Activated B cell treated with CpG ODN at 0.5 μM for 24 hours (primary cell): ENCODE measurements around the gene USPL1. TPM values are rescaled to one million over a fixed set of nuclear protein-coding genes. Genes with fewer than 3 reads are reported as not detected.

Source experiments
- ATAC-seq: fragments of 200-7000 bp; cut with Tn5 transposase; one replicate; pipeline ENCODE4 v1.10.0; 2021; ENCODE audit warnings: low read depth, mild to moderate bottlenecking, moderate library complexity
- CTCF ChIA-PET: fragments of 350-600 bp; sonication (Branson Sonifier 250); formaldehyde crosslinking; loops from one replicate; lab custom pipeline; 2021; ENCODE audit warnings: antibody characterized with exemption; lab: Charles Lee
- POLR2A ChIA-PET: fragments of 350-600 bp; sonication (Branson Sonifier 250); formaldehyde crosslinking; loops from one replicate; lab custom pipeline; 2021; ENCODE audit warnings: antibody characterized with exemption; lab: Charles Lee
- DNase-seq: peaks from one replicate; pipeline ENCODE4 v3.0.0; 2022
- H3K27ac Mint-ChIP-seq: one replicate; pipeline ENCODE4 v1.8.0; 2020; ENCODE audit warnings: mixed read lengths
- H3K27me3 Mint-ChIP-seq: one replicate; pipeline ENCODE4 v1.8.0; 2021; ENCODE audit warnings: mixed read lengths
- H3K36me3 Mint-ChIP-seq: one replicate; pipeline ENCODE4 v1.8.0; 2021; ENCODE audit warnings: low read depth, mixed read lengths
- H3K4me1 Mint-ChIP-seq: one replicate; pipeline ENCODE4 v1.8.0; 2021; ENCODE audit warnings: mixed read lengths
- H3K4me3 Mint-ChIP-seq: one replicate; pipeline ENCODE4 v1.8.0; 2020; ENCODE audit warnings: mild to moderate bottlenecking, mixed read lengths
- H3K9me3 Mint-ChIP-seq: one replicate; pipeline ENCODE4 v1.8.0; 2020; ENCODE audit warnings: mixed read lengths
- CTCF ChIP-seq: fragments of 200-600 bp; IDR thresholded peaks from one replicate; pipeline ENCODE4 v1.8.0; 2022; ENCODE audit warnings: antibody characterized with exemption, mild to moderate bottlenecking
- intact Hi-C: fragments of 100-400 bp; cut with micrococcal nuclease; formaldehyde crosslinking; loops from one replicate; pipeline ENCODE4 v1.15.1; 2024
- total RNA-seq: library from RNA; stranded (reverse); gene quantifications from 2 replicates; pipeline ENCODE4 v1.2.3, GENCODE V29; 2022

The USPL1 gene
- total RNA-seq, 1 donor from 2014 or later, result 33.6 TPM

- ChIA-PET POLR2A (interaction anchor here (1.0 to 1.2 kb wide), 2 partner anchors 12 to 40 kb away, joined by 3 to 4 read pairs; no protein-coding TSS in a partner anchor), CTCF (no interaction called here)
- DNase-seq (no peak), ATAC-seq (no peak)
- H3K36me3 Mint-ChIP-seq, result peaks cover 52% of the 10 kb centered on the region
- intact Hi-C loops, result no loop called here
- H3K27ac Mint-ChIP-seq, result no peak overlapping the region
- no peak overlapping the region for H3K4me3 Mint-ChIP-seq
- H3K27me3 Mint-ChIP-seq, result no peaks in the 10 kb centered on the region
- TF ChIP-seq CTCF, result no peak
- H3K9me3 Mint-ChIP-seq, result no peaks in the 10 kb centered on the region
- peaks cover 40% of the 10 kb centered on the region for H3K4me1 Mint-ChIP-seq
Measured at GRCh38 chr13:30623392-30623791, 5.7 kb downstream of the USPL1 start.

GRCh38 chr13:30624630-30625029 is 6.9 kb downstream of the USPL1 start:
- intact Hi-C loops, result no loop called here
- Mint-ChIP-seq H3K27me3 (no peaks in the 10 kb centered on the region), H3K4me3 (no peak overlapping the region), H3K27ac (peak overlapping the region; percentile 19), H3K4me1 (peaks cover 49% of the 10 kb centered on the region), H3K36me3 (peaks cover 62% of the 10 kb centered on the region), H3K9me3 (no peaks in the 10 kb centered on the region)
- POLR2A ChIA-PET, result interaction anchor here (0.6 kb wide), 1 partner anchor 114 kb away, joined by 3 read pairs; no protein-coding TSS in a partner anchor
- DNase-seq, result no peak
- ATAC-seq, result no peak
- no peak for TF ChIP-seq CTCF
- CTCF ChIA-PET, result no interaction called here

GRCh38 chr13:30629527-30629926 is 11.8 kb downstream of the USPL1 start:
- H3K4me3 Mint-ChIP-seq, result no peak overlapping the region
- ChIA-PET POLR2A (interaction anchor here (0.6 to 3.1 kb wide), 3 partner anchors 12 to 56 kb away, joined by 3 to 15 read pairs (median 5); partner anchors contain the start of gene USPL1), CTCF (interaction anchor here (1.0 kb wide), 1 partner anchor 497 kb away, joined by 3 read pairs; no protein-coding TSS in a partner anchor)
- no peaks in the 10 kb centered on the region for H3K27me3 Mint-ChIP-seq
- H3K27ac Mint-ChIP-seq, result peak overlapping the region; percentile 18
- peaks cover 45% of the 10 kb centered on the region for H3K4me1 Mint-ChIP-seq
- H3K36me3 Mint-ChIP-seq, result peaks cover 60% of the 10 kb centered on the region
- DNase-seq (no peak), ATAC-seq (no peak)
- no peaks in the 10 kb centered on the region for H3K9me3 Mint-ChIP-seq
- no peak for TF ChIP-seq CTCF
- intact Hi-C loops, result no loop called here

GRCh38 chr13:30633861-30634260 is 16.1 kb downstream of the USPL1 start:
- H3K27ac Mint-ChIP-seq, result no peak overlapping the region
- ChIA-PET POLR2A (no interaction called here), CTCF (no interaction called here)
- no peak for ATAC-seq
- H3K9me3 Mint-ChIP-seq, result no peaks in the 10 kb centered on the region
- no peak for TF ChIP-seq CTCF
- peaks cover 75% of the 10 kb centered on the region for H3K36me3 Mint-ChIP-seq
- peaks cover 46% of the 10 kb centered on the region for H3K4me1 Mint-ChIP-seq
- H3K4me3 Mint-ChIP-seq, result no peak overlapping the region
- DNase-seq, result no peak
- no peaks in the 10 kb centered on the region for H3K27me3 Mint-ChIP-seq
- intact Hi-C loops, result loop anchor here (2.0 kb wide), 1 partner anchor 15 kb away; no protein-coding TSS in a partner anchor

GRCh38 chr13:30634838-30635237 is 17.1 kb downstream of the USPL1 start:
- ATAC-seq (no peak), DNase-seq (no peak)
- ChIA-PET POLR2A (interaction anchor here (0.8 to 1.2 kb wide), 2 partner anchors 16 to 18 kb away, joined by 3 read pairs; partner anchors contain the start of gene USPL1), CTCF (interaction anchor here (0.8 kb wide), 1 partner anchor 151 kb away, joined by 3 read pairs; no protein-coding TSS in a partner anchor)
- Mint-ChIP-seq H3K4me1 (peaks cover 40% of the 10 kb centered on the region), H3K27me3 (no peaks in the 10 kb centered on the region), H3K4me3 (no peak overlapping the region), H3K36me3 (peaks cover 74% of the 10 kb centered on the region), H3K27ac (no peak overlapping the region), H3K9me3 (no peaks in the 10 kb centered on the region)
- intact Hi-C loops, result loop anchor here (2.0 kb wide), 1 partner anchor 16 kb away; no protein-coding TSS in a partner anchor
- no peak for TF ChIP-seq CTCF
